Prostate gland (tissue), 2 donors: Measurements from ENCODE around the gene BAIAP2.

ENCODE experiments used
- POLR2AphosphoS5 ChIP-seq: sonication (generic); formaldehyde crosslinking; IDR thresholded peaks from one replicate; pipeline ENCODE4 v1.6.1; 2017; ENCODE audit warnings: antibody characterized with exemption
- TF ChIP-seq, protein P1 (sequence below), 4 experiments: fragments of 200-600 bp in 2 of 4; fragments of 450-650 bp in 2 of 4; sonication (generic) in 2 of 4; IDR thresholded peaks; 1 replicate in 3 of 4; 2 replicates in 1 of 4; pipeline ENCODE4 v1.5.1; 2016 to 2019; ENCODE audit warnings: antibody characterized with exemption in 4 of 4, mild to moderate bottlenecking in 2 of 4, moderate library complexity in 2 of 4

- TF ChIP-seq, protein P1, sequence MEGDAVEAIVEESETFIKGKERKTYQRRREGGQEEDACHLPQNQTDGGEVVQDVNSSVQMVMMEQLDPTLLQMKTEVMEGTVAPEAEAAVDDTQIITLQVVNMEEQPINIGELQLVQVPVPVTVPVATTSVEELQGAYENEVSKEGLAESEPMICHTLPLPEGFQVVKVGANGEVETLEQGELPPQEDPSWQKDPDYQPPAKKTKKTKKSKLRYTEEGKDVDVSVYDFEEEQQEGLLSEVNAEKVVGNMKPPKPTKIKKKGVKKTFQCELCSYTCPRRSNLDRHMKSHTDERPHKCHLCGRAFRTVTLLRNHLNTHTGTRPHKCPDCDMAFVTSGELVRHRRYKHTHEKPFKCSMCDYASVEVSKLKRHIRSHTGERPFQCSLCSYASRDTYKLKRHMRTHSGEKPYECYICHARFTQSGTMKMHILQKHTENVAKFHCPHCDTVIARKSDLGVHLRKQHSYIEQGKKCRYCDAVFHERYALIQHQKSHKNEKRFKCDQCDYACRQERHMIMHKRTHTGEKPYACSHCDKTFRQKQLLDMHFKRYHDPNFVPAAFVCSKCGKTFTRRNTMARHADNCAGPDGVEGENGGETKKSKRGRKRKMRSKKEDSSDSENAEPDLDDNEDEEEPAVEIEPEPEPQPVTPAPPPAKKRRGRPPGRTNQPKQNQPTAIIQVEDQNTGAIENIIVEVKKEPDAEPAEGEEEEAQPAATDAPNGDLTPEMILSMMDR (IDR thresholded peaks at IDR 0.05): no peak
- TF ChIP-seq POLR2AphosphoS5: no peak
These were observed 131.1 kb downstream of the BAIAP2 start, which contains the start of gene AATK for GRCh38 chr17:81166033-81166492.
